Measurements from ENCODE around the gene PHF20.
"Not testable (repeated sequence)": the region's sequence is repeated elsewhere in the genome, so short reads cannot be mapped to it uniquely, and the experiment has no call there.

The PHF20 gene

DNA sequence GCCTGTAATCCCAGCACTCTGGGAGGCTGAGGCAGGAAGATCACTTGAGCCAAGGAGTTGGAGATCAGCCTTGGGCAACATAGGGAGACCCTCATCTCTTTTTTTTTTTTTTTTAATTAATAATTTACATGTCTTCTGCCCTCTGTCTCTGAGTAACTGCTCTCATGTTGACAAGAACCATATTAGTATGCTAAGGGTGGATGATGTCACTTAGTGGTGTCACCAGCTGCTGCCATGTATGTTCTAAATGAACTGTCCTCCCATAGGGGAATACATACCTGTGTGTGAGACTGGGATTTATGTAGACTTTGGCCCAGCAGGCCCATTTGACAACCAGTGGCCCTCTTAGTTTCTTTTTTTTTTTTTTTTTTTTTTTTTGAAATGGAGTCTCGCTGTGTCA lies 116.8 kb downstream of the PHF20 start:
- H3K4me1 ChIP-seq (ENCODE audit: control insufficient read depth, insufficient read depth, low read length), result peaks cover 7% of the 10 kb centered on the region
- no peaks in the 10 kb centered on the region for H3K36me3 ChIP-seq (ENCODE audit: control insufficient read depth, insufficient read depth, low read length)
- no peak overlapping the region for H3K9ac ChIP-seq (ENCODE audit: low read length)
- H3K27ac ChIP-seq (ENCODE audit: low read depth, low read length), result no peak overlapping the region
- no peaks in the 10 kb centered on the region for H3K27me3 ChIP-seq (ENCODE audit: control insufficient read depth, insufficient read depth, low read length)
- no peak overlapping the region for H3K4me3 ChIP-seq (ENCODE audit: low read length)

DNA sequence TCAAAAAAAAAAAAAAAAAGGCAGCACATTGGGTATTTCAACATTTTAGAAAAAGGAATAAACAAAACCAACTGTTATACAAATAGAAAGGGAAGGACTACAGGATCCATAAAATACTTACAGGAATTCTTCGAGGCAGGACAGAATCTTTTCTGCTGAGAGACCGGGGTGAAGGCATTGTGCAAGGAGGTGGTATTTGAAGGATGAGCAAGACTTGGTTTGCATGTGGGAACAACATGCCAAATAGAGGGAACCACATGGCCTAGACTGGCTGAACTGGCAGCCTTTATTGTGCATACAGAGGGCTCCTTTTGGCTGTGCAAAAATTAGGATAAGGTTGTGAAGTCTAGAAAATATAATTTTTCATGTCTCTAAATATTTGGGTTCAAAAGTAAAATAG lies 119.6 kb downstream of the PHF20 start:
- Histone ChIP-seq H3K4me1 (ENCODE audit: control insufficient read depth, insufficient read depth, low read length) (peaks cover 4% of the 10 kb centered on the region), H3K27ac (ENCODE audit: low read depth, low read length) (no peak overlapping the region), H3K4me3 (ENCODE audit: low read length) (no peak overlapping the region), H3K9ac (ENCODE audit: low read length) (no peak overlapping the region), H3K36me3 (ENCODE audit: control insufficient read depth, insufficient read depth, low read length) (no peaks in the 10 kb centered on the region), H3K27me3 (ENCODE audit: control insufficient read depth, insufficient read depth, low read length) (no peaks in the 10 kb centered on the region)

GRCh38 chr20:35892871-35893270 lies 121.1 kb downstream of the PHF20 start:
- Histone ChIP-seq H3K36me3 (ENCODE audit: control insufficient read depth, insufficient read depth, low read length) (no peaks in the 10 kb centered on the region), H3K27ac (ENCODE audit: low read depth, low read length) (no peak overlapping the region), H3K27me3 (ENCODE audit: control insufficient read depth, insufficient read depth, low read length) (no peaks in the 10 kb centered on the region), H3K4me1 (ENCODE audit: control insufficient read depth, insufficient read depth, low read length) (no peaks in the 10 kb centered on the region), H3K9ac (ENCODE audit: low read length) (no peak overlapping the region), H3K4me3 (ENCODE audit: low read length) (no peak overlapping the region)

DNA sequence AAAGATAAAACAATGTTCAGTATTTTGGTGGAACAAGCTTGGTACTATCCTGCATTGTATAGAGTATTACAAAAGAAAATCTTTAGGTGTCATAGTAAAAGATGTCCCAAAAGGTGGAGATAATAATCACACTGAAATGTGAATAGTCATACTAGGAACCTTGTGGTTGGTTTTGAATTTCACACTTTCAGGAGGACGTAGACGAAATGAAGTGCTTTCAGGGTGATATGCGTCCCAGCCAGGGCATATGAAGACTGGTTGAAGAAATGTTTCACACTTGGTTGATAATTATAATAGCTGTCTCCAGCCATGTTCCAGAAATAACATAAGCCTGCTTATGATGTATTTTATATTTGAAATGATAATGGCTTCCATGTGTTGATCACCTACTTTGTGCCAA lies 122.1 kb downstream of the PHF20 start:
- no peak overlapping the region for H3K27ac ChIP-seq (ENCODE audit: low read depth, low read length)
- no peaks in the 10 kb centered on the region for H3K4me1 ChIP-seq (ENCODE audit: control insufficient read depth, insufficient read depth, low read length)
- H3K27me3 ChIP-seq (ENCODE audit: control insufficient read depth, insufficient read depth, low read length), result no peaks in the 10 kb centered on the region
- H3K9ac ChIP-seq (ENCODE audit: low read length), result no peak overlapping the region
- H3K36me3 ChIP-seq (ENCODE audit: control insufficient read depth, insufficient read depth, low read length), result no peaks in the 10 kb centered on the region
- no peak overlapping the region for H3K4me3 ChIP-seq (ENCODE audit: low read length)

- not testable (repeated sequence) for H3K27me3 ChIP-seq (ENCODE audit: control insufficient read depth, insufficient read depth, low read length); H3K9ac ChIP-seq (ENCODE audit: low read length); H3K4me1 ChIP-seq (ENCODE audit: control insufficient read depth, insufficient read depth, low read length); H3K36me3 ChIP-seq (ENCODE audit: control insufficient read depth, insufficient read depth, low read length); H3K4me3 ChIP-seq (ENCODE audit: low read length); H3K27ac ChIP-seq (ENCODE audit: low read depth, low read length)
Observed at GRCh38 chr20:35895516-35895915, 123.7 kb downstream of the PHF20 start.

- Histone ChIP-seq H3K9ac (ENCODE audit: low read length) (no peak overlapping the region), H3K4me3 (ENCODE audit: low read length) (no peak overlapping the region), H3K27me3 (ENCODE audit: control insufficient read depth, insufficient read depth, low read length) (no peaks in the 10 kb centered on the region), H3K27ac (ENCODE audit: low read depth, low read length) (no peak overlapping the region), H3K4me1 (ENCODE audit: control insufficient read depth, insufficient read depth, low read length) (no peaks in the 10 kb centered on the region), H3K36me3 (ENCODE audit: control insufficient read depth, insufficient read depth, low read length) (no peaks in the 10 kb centered on the region)
Observed at GRCh38 chr20:35899064-35899463, 127.2 kb downstream of the PHF20 start.

- not testable (repeated sequence) for H3K9ac ChIP-seq (ENCODE audit: low read length); H3K36me3 ChIP-seq (ENCODE audit: control insufficient read depth, insufficient read depth, low read length)
Observed at GRCh38 chr20:35901230-35901629, 129.4 kb downstream of the PHF20 start.

GRCh38 chr20:35901678-35902544 lies 130.1 kb downstream of the PHF20 start:
- H3K9ac ChIP-seq (ENCODE audit: low read length), result no peak overlapping the region
- H3K36me3 ChIP-seq (ENCODE audit: control insufficient read depth, insufficient read depth, low read length), result peaks cover under 1% of the 10 kb centered on the region
- no peaks in the 10 kb centered on the region for H3K27me3 ChIP-seq (ENCODE audit: control insufficient read depth, insufficient read depth, low read length)
- H3K4me1 ChIP-seq (ENCODE audit: control insufficient read depth, insufficient read depth, low read length), result no peaks in the 10 kb centered on the region
- H3K4me3 ChIP-seq (ENCODE audit: low read length), result no peak overlapping the region
- no peak overlapping the region for H3K27ac ChIP-seq (ENCODE audit: low read depth, low read length)

More at GRCh38 chr20:35901230-35901629, 129.4 kb downstream of the PHF20 start:
- H3K4me1 ChIP-seq (ENCODE audit: control insufficient read depth, insufficient read depth, low read length); H3K27me3 ChIP-seq (ENCODE audit: control insufficient read depth, insufficient read depth, low read length); H3K27ac ChIP-seq (ENCODE audit: low read depth, low read length); H3K4me3 ChIP-seq (ENCODE audit: low read length): not testable (repeated sequence)

DNA sequence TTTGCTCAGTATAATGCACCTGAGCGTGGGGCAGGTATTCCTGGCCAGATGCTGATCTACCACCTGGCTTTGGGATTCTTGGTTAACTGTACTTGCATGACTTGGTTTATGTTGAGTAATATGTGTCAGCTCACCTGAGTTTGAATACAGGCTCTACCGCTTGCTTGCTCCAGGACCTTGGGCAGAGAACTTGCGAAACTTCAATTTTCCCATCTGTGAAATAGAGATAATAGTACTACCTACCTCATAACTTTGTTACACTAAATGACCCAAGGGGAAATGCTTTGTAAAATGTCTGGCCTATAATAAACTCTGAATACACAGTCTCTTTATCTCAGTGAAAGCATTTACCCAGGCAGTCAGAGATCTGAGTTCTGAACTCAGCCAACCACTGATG lies 130.7 kb downstream of the PHF20 start:
- H3K36me3 ChIP-seq (ENCODE audit: control insufficient read depth, insufficient read depth, low read length), result peaks cover 4% of the 10 kb centered on the region
- no peak overlapping the region for H3K27ac ChIP-seq (ENCODE audit: low read depth, low read length)

DNA sequence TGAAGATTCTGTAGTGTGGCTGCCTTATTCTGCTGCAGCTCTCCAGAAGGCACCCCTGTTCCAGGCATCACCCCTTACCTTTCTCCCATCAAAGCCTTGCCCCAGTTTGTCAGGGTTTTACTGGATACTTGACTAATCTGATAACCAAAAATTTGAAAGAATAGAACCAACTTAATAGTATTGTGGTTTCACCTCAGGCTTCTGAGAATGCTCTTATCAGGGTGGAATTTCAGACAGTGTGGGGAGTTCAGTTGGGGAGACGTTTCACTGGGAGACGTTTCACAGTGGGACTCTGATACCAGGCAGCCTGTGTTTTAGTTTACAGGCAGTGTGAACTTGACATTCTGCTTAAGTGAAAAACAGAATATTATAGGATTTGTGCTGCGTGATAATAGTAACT lies 132.0 kb downstream of the PHF20 start:
- peaks cover 4% of the 10 kb centered on the region for H3K36me3 ChIP-seq (ENCODE audit: control insufficient read depth, insufficient read depth, low read length)
- H3K9ac ChIP-seq (ENCODE audit: low read length), result no peak overlapping the region
- no peaks in the 10 kb centered on the region for H3K4me1 ChIP-seq (ENCODE audit: control insufficient read depth, insufficient read depth, low read length)

More for the DNA sequence above, 130.7 kb downstream of the PHF20 start:
- Histone ChIP-seq H3K27me3 (ENCODE audit: control insufficient read depth, insufficient read depth, low read length) (no peaks in the 10 kb centered on the region), H3K9ac (ENCODE audit: low read length) (no peak overlapping the region), H3K4me3 (ENCODE audit: low read length) (no peak overlapping the region), H3K4me1 (ENCODE audit: control insufficient read depth, insufficient read depth, low read length) (no peaks in the 10 kb centered on the region)

DNA sequence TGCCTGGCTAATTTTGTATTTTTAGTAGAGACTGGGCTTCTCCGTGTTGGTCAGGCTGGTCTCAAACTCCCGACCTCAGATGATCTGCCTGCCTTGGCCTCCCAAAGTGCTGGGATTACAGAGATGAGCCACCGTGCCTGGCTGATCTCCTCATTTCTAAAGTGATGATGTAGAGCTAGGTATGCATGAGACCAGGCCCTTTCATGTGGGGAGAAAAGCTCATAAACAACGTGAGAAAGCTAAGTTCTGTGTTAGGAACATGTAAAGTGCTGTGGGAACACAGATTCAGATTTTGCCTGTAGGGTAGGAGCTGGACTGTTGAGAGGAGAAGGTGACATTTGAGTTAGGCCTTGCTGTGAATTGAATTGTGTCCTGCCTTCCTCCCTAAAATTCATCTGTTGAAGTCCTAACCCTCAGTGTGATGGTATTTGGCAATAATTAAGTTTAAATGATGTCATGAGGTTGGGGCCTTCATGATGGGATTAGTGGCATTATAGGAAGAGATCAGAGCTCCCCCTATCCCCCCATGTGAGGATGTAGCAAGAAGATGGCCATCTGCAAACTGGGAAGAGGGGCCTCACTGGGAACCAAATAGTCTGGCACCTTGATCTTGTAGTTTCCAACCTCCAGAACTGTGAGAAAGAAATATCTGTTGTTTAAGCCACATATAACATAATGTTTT lies 133.3 kb downstream of the PHF20 start:
- Histone ChIP-seq H3K9ac (ENCODE audit: low read length) (no peak overlapping the region), H3K36me3 (ENCODE audit: control insufficient read depth, insufficient read depth, low read length) (peaks cover 5% of the 10 kb centered on the region), H3K27ac (ENCODE audit: low read depth, low read length) (no peak overlapping the region), H3K4me3 (ENCODE audit: low read length) (no peak overlapping the region), H3K27me3 (ENCODE audit: control insufficient read depth, insufficient read depth, low read length) (no peaks in the 10 kb centered on the region), H3K4me1 (ENCODE audit: control insufficient read depth, insufficient read depth, low read length) (no peaks in the 10 kb centered on the region)

More for the DNA sequence above, 132.0 kb downstream of the PHF20 start:
- Histone ChIP-seq H3K27me3 (ENCODE audit: control insufficient read depth, insufficient read depth, low read length) (no peaks in the 10 kb centered on the region), H3K4me3 (ENCODE audit: low read length) (no peak overlapping the region), H3K27ac (ENCODE audit: low read depth, low read length) (no peak overlapping the region)

GRCh38 chr20:35907017-35907701 lies 135.3 kb downstream of the PHF20 start:
- Histone ChIP-seq H3K4me1 (ENCODE audit: control insufficient read depth, insufficient read depth, low read length) (no peaks in the 10 kb centered on the region), H3K9ac (ENCODE audit: low read length) (no peak overlapping the region), H3K27ac (ENCODE audit: low read depth, low read length) (no peak overlapping the region), H3K27me3 (ENCODE audit: control insufficient read depth, insufficient read depth, low read length) (no peaks in the 10 kb centered on the region), H3K36me3 (ENCODE audit: control insufficient read depth, insufficient read depth, low read length) (peaks cover 8% of the 10 kb centered on the region), H3K4me3 (ENCODE audit: low read length) (no peak overlapping the region)

Measured in rectal smooth muscle tissue (tissue), 1 donor.